ENCODE measurements around the gene GLYATL3.

GLYATL3 gene

DNA sequence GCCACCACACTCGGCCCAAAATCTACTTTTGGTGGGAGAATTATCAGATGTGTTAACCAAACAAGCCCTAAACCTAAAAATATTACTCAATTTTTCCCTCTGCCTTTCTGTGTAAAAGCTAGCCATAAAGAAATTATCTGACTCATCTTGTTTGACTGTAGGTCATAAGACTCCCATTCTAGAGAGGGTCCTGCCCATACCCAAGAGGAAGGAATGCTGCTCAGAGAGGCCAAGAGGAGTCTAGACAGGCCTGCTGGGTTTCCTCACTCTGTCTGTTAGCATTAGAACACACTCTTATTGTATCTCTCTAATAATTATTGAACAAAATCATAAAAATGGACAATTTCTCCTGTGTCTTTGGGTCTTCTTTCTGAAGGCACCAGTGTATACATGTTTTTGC lies 76.9 kb downstream of the GLYATL3 start:
- no peak for DNase-seq (ENCODE audit: low read depth)
- H3K4me3 ChIP-seq (ENCODE audit: low read depth, low read length): no peak overlapping the region
- TF ChIP-seq, protein P1, sequence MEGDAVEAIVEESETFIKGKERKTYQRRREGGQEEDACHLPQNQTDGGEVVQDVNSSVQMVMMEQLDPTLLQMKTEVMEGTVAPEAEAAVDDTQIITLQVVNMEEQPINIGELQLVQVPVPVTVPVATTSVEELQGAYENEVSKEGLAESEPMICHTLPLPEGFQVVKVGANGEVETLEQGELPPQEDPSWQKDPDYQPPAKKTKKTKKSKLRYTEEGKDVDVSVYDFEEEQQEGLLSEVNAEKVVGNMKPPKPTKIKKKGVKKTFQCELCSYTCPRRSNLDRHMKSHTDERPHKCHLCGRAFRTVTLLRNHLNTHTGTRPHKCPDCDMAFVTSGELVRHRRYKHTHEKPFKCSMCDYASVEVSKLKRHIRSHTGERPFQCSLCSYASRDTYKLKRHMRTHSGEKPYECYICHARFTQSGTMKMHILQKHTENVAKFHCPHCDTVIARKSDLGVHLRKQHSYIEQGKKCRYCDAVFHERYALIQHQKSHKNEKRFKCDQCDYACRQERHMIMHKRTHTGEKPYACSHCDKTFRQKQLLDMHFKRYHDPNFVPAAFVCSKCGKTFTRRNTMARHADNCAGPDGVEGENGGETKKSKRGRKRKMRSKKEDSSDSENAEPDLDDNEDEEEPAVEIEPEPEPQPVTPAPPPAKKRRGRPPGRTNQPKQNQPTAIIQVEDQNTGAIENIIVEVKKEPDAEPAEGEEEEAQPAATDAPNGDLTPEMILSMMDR (IDR thresholded peaks at IDR 0.05; ENCODE audit: insufficient read depth, low read depth, low read length, missing control alignments): no peak
